H1 (cell line): ENCODE data around the gene GINS2. TPM values are rescaled to one million over a fixed set of nuclear protein-coding genes. Genes with fewer than 3 reads are reported as not detected.

Source experiments
- CTCF ChIA-PET: fragments of 300-600 bp; sonication (Branson Sonifier 250); formaldehyde crosslinking; loops from one replicate; lab custom pipeline; 2021; ENCODE audit not compliant: partially characterized antibody; lab: Charles Lee
- POLR2A ChIA-PET: fragments of 300-600 bp; sonication (Branson Sonifier 250); formaldehyde crosslinking; loops from one replicate; lab custom pipeline; 2021; ENCODE audit warnings: inconsistent platforms; ENCODE audit not compliant: partially characterized antibody; lab: Charles Lee
- DNase-seq, 2 experiments: peaks; one replicate each; pipeline versions ENCODE4 v3.0.0 to v3.0.0-alpha.2; 2010 to 2022; ENCODE audit warnings: low spot score in 2 of 2, low read depth in 1 of 2, mixed read lengths in 1 of 2
- FAIRE-seq: peaks from 2 replicates; lab custom pipeline; 2011; peaks lifted over from hg19 to GRCh38; lab: Jason Lieb, UNC
- H2AFZ ChIP-seq: 2 replicates; pipeline ENCODE4 v1.8.1; 2012; ENCODE audit warnings: low read length, inconsistent platforms
- H2AK5ac ChIP-seq: 2 replicates; pipeline ENCODE4 v1.6.1; 2013; ENCODE audit warnings: low read depth, low read length
- H2BK120ac ChIP-seq: replicated peaks from 2 replicates; pipeline ENCODE3; 2013; ENCODE audit warnings: low read depth, low read length, inconsistent platforms
- H2BK12ac ChIP-seq: 2 replicates; pipeline ENCODE4 v1.6.1; 2013; ENCODE audit warnings: low read depth, low read length
- H2BK15ac ChIP-seq: 2 replicates; pipeline ENCODE4 v1.6.1; 2013; ENCODE audit warnings: low read length
- H2BK20ac ChIP-seq: 2 replicates; pipeline ENCODE4 v1.6.1; 2013; ENCODE audit warnings: low read length
- H2BK5ac ChIP-seq: 2 replicates; pipeline ENCODE4 v1.6.1; 2013; ENCODE audit warnings: low read depth, low read length
- H3K14ac ChIP-seq: 2 replicates; pipeline ENCODE4 v1.6.1; 2013; ENCODE audit warnings: inconsistent platforms; ENCODE audit not compliant: insufficient read length
- H3K18ac ChIP-seq: 2 replicates; pipeline ENCODE4 v1.6.1; 2013; ENCODE audit warnings: low read length; ENCODE audit errors: extremely low read depth
- H3K23ac ChIP-seq: 2 replicates; pipeline ENCODE4 v1.6.1; 2013; ENCODE audit warnings: inconsistent platforms; ENCODE audit not compliant: insufficient read length
- H3K23me2 ChIP-seq: 2 replicates; pipeline ENCODE4 v1.6.1; 2013; ENCODE audit warnings: low read depth, low read length
- H3K27ac ChIP-seq: 2 replicates; pipeline ENCODE4 v1.6.1; 2011; ENCODE audit warnings: low read depth, low read length, inconsistent platforms
- H3K27me3 ChIP-seq, 4 experiments: replicated peaks in 1 of 4; 1 replicate in 1 of 4; 2 replicates in 3 of 4; pipeline versions ENCODE4 v1.6.1 to v1.8.1; 2011 to 2013; ENCODE audit warnings: low read length in 3 of 4, mild to moderate bottlenecking in 3 of 4, inconsistent platforms in 2 of 4, mixed read lengths in 2 of 4, moderate library complexity in 1 of 4; ENCODE audit not compliant: control insufficient read depth in 3 of 4, insufficient read depth in 3 of 4; ENCODE audit errors: extremely low read depth in 1 of 4
- H3K36me3 ChIP-seq, 4 experiments: 2 replicates each; pipeline versions ENCODE4 v1.6.1 to v1.8.1; 2011 to 2013; ENCODE audit warnings: mild to moderate bottlenecking in 4 of 4, low read length in 3 of 4, moderate library complexity in 2 of 4, control low read depth in 1 of 4, inconsistent platforms in 1 of 4; ENCODE audit not compliant: insufficient read depth in 4 of 4, control insufficient read depth in 2 of 4
- H3K4ac ChIP-seq: replicated peaks from 2 replicates; pipeline ENCODE3; 2013; ENCODE audit warnings: low read length, low read depth, mixed read lengths, inconsistent platforms; ENCODE audit not compliant: insufficient read length
- H3K4me1 ChIP-seq, 4 experiments: replicated peaks in 1 of 4; 1 replicate in 1 of 4; 2 replicates in 3 of 4; pipeline versions ENCODE4 v1.6.1 to v1.8.1; 2011 to 2013; ENCODE audit warnings: low read length in 3 of 4, inconsistent platforms in 2 of 4, mixed read lengths in 1 of 4; ENCODE audit not compliant: insufficient read depth in 4 of 4, control insufficient read depth in 3 of 4
- H3K4me2 ChIP-seq, 2 experiments: 2 replicates each; pipeline versions ENCODE4 v1.6.1 to v1.8.1; 2011 to 2013; ENCODE audit warnings: low read depth in 2 of 2, low read length in 2 of 2, control low read depth in 1 of 2, inconsistent platforms in 1 of 2, mild to moderate bottlenecking in 1 of 2; ENCODE audit not compliant: insufficient read depth in 1 of 2
- H3K4me3 ChIP-seq, 4 experiments: fragments of 200-600, 300-600 bp in 1 of 4; sonication (generic), shearing (Covaris generic), sonication (Bioruptor Twin) in 1 of 4; 2 replicates each; pipeline versions ENCODE4 v1.5.1 to v1.8.1; 2011 to 2016; ENCODE audit warnings: low read length in 4 of 4, low read depth in 3 of 4, control low read depth in 2 of 4, inconsistent platforms in 2 of 4, mild to moderate bottlenecking in 2 of 4, mixed read lengths in 1 of 4, moderate library complexity in 1 of 4; ENCODE audit not compliant: insufficient read depth in 2 of 4; ENCODE audit errors: extremely low read depth in 1 of 4
- H3K56ac ChIP-seq: replicated peaks from 2 replicates; pipeline ENCODE3; 2013; ENCODE audit warnings: low read depth, mild to moderate bottlenecking, mixed read lengths, low read length, inconsistent platforms; ENCODE audit not compliant: insufficient read length
- H3K79me1 ChIP-seq: 2 replicates; pipeline ENCODE4 v1.6.1; 2013; ENCODE audit warnings: low read depth, low read length, control low read depth
- H3K79me2 ChIP-seq, 2 experiments: 2 replicates each; pipeline versions ENCODE4 v1.6.1 to v1.8.1; 2012 to 2013; ENCODE audit warnings: low read length in 2 of 2, mild to moderate bottlenecking in 2 of 2, inconsistent platforms in 1 of 2; ENCODE audit not compliant: insufficient read depth in 2 of 2, control insufficient read depth in 1 of 2
- H3K9ac ChIP-seq, 4 experiments: replicated peaks in 1 of 4; 1 replicate in 1 of 4; 2 replicates in 3 of 4; pipeline versions ENCODE4 v1.6.1 to v1.8.1; 2011 to 2013; ENCODE audit warnings: low read depth in 3 of 4, low read length in 3 of 4, control low read depth in 2 of 4, mild to moderate bottlenecking in 2 of 4, moderate library complexity in 2 of 4, inconsistent platforms in 1 of 4; ENCODE audit errors: extremely low read depth in 1 of 4
- H3K9me3 ChIP-seq, 2 experiments: 2 replicates each; pipeline versions ENCODE4 v1.6.1 to v1.8.1; 2012 to 2013; ENCODE audit warnings: mild to moderate bottlenecking in 2 of 2, moderate library complexity in 2 of 2, control low read depth in 1 of 2, inconsistent platforms in 1 of 2, low read depth in 1 of 2, low read length in 1 of 2, mixed read lengths in 1 of 2; ENCODE audit not compliant: insufficient read depth in 2 of 2
- H4K20me1 ChIP-seq, 2 experiments: replicated peaks in 1 of 2; 2 replicates each; pipeline versions ENCODE3 to v1.8.1; 2011 to 2013; ENCODE audit warnings: inconsistent platforms in 2 of 2, low read length in 2 of 2, mild to moderate bottlenecking in 1 of 2; ENCODE audit not compliant: insufficient read depth in 2 of 2, control insufficient read depth in 1 of 2
- H4K5ac ChIP-seq: 2 replicates; pipeline ENCODE4 v1.6.1; 2013; ENCODE audit warnings: low read length, low read depth, mixed read lengths, inconsistent platforms; ENCODE audit not compliant: insufficient read length
- H4K8ac ChIP-seq: 2 replicates; pipeline ENCODE4 v1.8.0; 2013; ENCODE audit warnings: mild to moderate bottlenecking, moderate library complexity, low read length, inconsistent platforms; ENCODE audit not compliant: insufficient read depth; ENCODE audit errors: extremely low read depth
- H4K91ac ChIP-seq: replicated peaks from 2 replicates; pipeline ENCODE3; 2013; ENCODE audit warnings: low read length, mixed read lengths, inconsistent platforms; ENCODE audit not compliant: insufficient read length
- BCL11A ChIP-seq, 2 experiments: IDR thresholded peaks; one replicate each; pipeline ENCODE4 v1.6.1; 2011; ENCODE audit warnings: low read depth in 2 of 2, low read length in 2 of 2, mild to moderate bottlenecking in 2 of 2
- EGR1 ChIP-seq: IDR thresholded peaks from 2 replicates; pipeline ENCODE4 v1.6.1; 2011; ENCODE audit warnings: low read depth, low read length, borderline replicate concordance
- EP300 ChIP-seq, 2 experiments: IDR thresholded peaks; 1 replicate in 1 of 2; 2 replicates in 1 of 2; pipeline ENCODE4 v1.6.1; 2011 to 2012; ENCODE audit warnings: low read depth in 2 of 2, low read length in 2 of 2, mild to moderate bottlenecking in 2 of 2, borderline replicate concordance in 1 of 2, inconsistent platforms in 1 of 2, moderate library complexity in 1 of 2
- SP1 ChIP-seq: IDR thresholded peaks from 2 replicates; pipeline ENCODE4 v1.6.1; 2011; ENCODE audit warnings: low read depth, low read length
- SP2 ChIP-seq: IDR thresholded peaks from 2 replicates; pipeline ENCODE4 v1.6.1; 2012; ENCODE audit warnings: mild to moderate bottlenecking, low read length, inconsistent platforms
- TAF7 ChIP-seq: optimal IDR thresholded peaks from 2 replicates; pipeline ENCODE3; 2011; ENCODE audit warnings: low read depth, mild to moderate bottlenecking, inconsistent platforms, low read length, moderate library complexity, borderline replicate concordance
- TBP ChIP-seq: IDR thresholded peaks from 2 replicates; pipeline ENCODE4 v1.6.1; 2011; ENCODE audit warnings: low read depth, low read length, improper control_type of control experiment
- TCF12 ChIP-seq: IDR thresholded peaks from 2 replicates; pipeline ENCODE4 v1.6.1; 2011; ENCODE audit warnings: low read depth, mild to moderate bottlenecking, low read length
- TEAD4 ChIP-seq: IDR thresholded peaks from 2 replicates; pipeline ENCODE4 v1.6.1; 2012; ENCODE audit warnings: low read depth, low read length, inconsistent platforms, mixed read lengths
- ZNF274 ChIP-seq: IDR thresholded peaks from 2 replicates; pipeline ENCODE4 v1.7.0; 2012; ENCODE audit warnings: low read length, borderline replicate concordance; ENCODE audit errors: extremely low read depth
- WGBS, 2 experiments: shearing (Covaris generic) in 1 of 2; methylation state at CpG; one replicate each; pipeline versions ENCODE4 v1.1.6 to v1.1.7; 2013 to 2015; ENCODE audit warnings: low lambda C conversion rate in 2 of 2, mixed read lengths in 2 of 2, inconsistent platforms in 1 of 2, low coverage in 1 of 2, missing lambda C conversion rate in 1 of 2; ENCODE audit not compliant: insufficient replicate concordance in 2 of 2, insufficient coverage in 1 of 2, insufficient read length in 1 of 2; ENCODE audit errors: extremely low coverage in 1 of 2, missing lambda C conversion rate in 1 of 2; 5-methylcytosine and 5-hydroxymethylcytosine counted together
- polyA plus RNA-seq, 7 experiments: library from polyadenylated mRNA; depleted of rRNA in 3 of 7; stranded (reverse) in 5 of 7; unstranded in 2 of 7; fragments of >200 nt in 5 of 7; fragments of 200-250 nt in 2 of 7; gene quantifications; 1 replicate in 5 of 7; 2 replicates in 1 of 7; 4 replicates in 1 of 7; pipeline versions ENCODE4 v1.2.1 to v1.2.3, GENCODE V29; 2011 to 2013; ENCODE audit warnings: missing spikeins in 2 of 7, mixed read lengths in 2 of 7
- total RNA-seq: library from RNA; stranded (reverse); fragmentation: NEBNext Ultra II Directional; extraction: Animal tissue kit (Norgen Biotek cat#: 25700); gene quantifications from 2 replicates; pipeline ENCODE4 v1.2.1, GENCODE V29; 2021
- TF ChIP-seq, protein P1 (sequence below): IDR thresholded peaks from 2 replicates; pipeline ENCODE4 v1.6.1; 2012; ENCODE audit warnings: low read length, inconsistent platforms
- TF ChIP-seq, protein P2 (sequence below): IDR thresholded peaks from 2 replicates; pipeline ENCODE4 v1.6.1; 2011; ENCODE audit warnings: low read depth, mild to moderate bottlenecking, low read length; ENCODE audit not compliant: insufficient read depth

The GINS2 gene
- total and polyA plus RNA-seq, 2 of the 8 experiments (the other 6 are each of a cell fraction or from before 2014, with no cell fraction given): 29.4 to 59.1 TPM

DNA sequence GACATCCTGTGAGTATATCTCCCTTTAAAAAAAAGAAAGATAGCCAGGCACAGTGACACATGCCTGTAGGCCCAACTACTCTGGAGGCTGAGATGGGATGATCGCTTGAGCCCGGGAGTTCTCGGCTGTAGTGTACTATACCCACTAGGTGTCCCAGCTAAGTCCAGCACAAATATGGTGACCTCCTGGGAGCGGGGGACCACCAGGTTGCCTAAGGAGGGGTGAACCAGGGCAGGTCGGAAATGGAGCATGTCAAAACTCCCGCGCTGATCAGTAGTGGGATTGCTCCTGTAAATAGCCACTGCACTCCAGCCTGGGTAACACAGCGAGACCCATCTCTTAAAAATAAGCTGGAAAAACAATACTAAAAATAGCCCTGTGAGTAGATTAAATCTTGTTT is 29.4 kb downstream of the GINS2 start:
- Histone ChIP-seq H3K79me1 (peaks cover 2% of the 10 kb centered on the region; the same call in 1 of the 2 replicates), H3K36me3 (peaks cover 33 to 81% (median 64%) of the 10 kb centered on the region in 4 experiments), H2BK20ac (no peak overlapping the region), H4K5ac (no peak overlapping the region), H2BK120ac (no peak overlapping the region), H3K4me2 (no peak overlapping the region), H4K91ac (no peak overlapping the region), H3K18ac (no peak overlapping the region), H2AK5ac (no peak overlapping the region), H3K4me3 (no peak overlapping the region), H3K23ac (no peak overlapping the region), H2BK12ac (no peak overlapping the region), H2BK5ac (no peak overlapping the region), H3K4ac (no peak overlapping the region), H3K27me3 (no peaks in the 10 kb centered on the region), H3K4me1 (no peaks in the 10 kb centered on the region; a peak in 1 of 7 replicates), H3K9me3 (no peaks in the 10 kb centered on the region), H3K56ac (no peak overlapping the region), H4K8ac (no peak overlapping the region), H3K9ac (no peak overlapping the region), H4K20me1 (peaks cover 18 to 34% of the 10 kb centered on the region in 2 experiments), H2BK15ac (no peak overlapping the region), H3K14ac (no peak overlapping the region), H2AFZ (no peak overlapping the region), H3K23me2 (no peaks in the 10 kb centered on the region), H3K79me2 (no peaks in the 10 kb centered on the region), H3K27ac (no peak overlapping the region)
- FAIRE-seq (no peak), DNase-seq (no peak)
- POLR2A ChIA-PET: interaction anchor here (1.1 kb wide), 1 partner anchor 9 kb away, joined by 4 read pairs; no protein-coding TSS in a partner anchor
- 99% methylated on average over 8 of the region's 8 CpGs; no CpG with 5 or more reads in 1 of the 2 experiments for WGBS, 2 experiments
- CTCF ChIA-PET: interaction anchor here (0.7 to 16.9 kb wide), 33 partner anchors 9 to 385 kb away, joined by 3 to 248 read pairs (median 4); no protein-coding TSS in a partner anchor
- TF ChIP-seq, protein P1, sequence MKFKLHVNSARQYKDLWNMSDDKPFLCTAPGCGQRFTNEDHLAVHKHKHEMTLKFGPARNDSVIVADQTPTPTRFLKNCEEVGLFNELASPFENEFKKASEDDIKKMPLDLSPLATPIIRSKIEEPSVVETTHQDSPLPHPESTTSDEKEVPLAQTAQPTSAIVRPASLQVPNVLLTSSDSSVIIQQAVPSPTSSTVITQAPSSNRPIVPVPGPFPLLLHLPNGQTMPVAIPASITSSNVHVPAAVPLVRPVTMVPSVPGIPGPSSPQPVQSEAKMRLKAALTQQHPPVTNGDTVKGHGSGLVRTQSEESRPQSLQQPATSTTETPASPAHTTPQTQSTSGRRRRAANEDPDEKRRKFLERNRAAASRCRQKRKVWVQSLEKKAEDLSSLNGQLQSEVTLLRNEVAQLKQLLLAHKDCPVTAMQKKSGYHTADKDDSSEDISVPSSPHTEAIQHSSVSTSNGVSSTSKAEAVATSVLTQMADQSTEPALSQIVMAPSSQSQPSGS: no peak
- TF ChIP-seq EGR1 (no peak), SP1 (no peak), BCL11A (IDR thresholded peaks at IDR 0.05; ENCODE audit: low read depth in 2 of 2, low read length in 2 of 2) (no peak), TBP (no peak), TCF12 (no peak), EP300 (IDR thresholded peaks at IDR 0.05; ENCODE audit: borderline replicate concordance in 1 of 2, low read depth in 2 of 2, low read length in 2 of 2) (no peak), TAF7 (no peak), SP2 (no peak), ZNF274 (no peak), TEAD4 (no peak)
- TF ChIP-seq, protein P2, sequence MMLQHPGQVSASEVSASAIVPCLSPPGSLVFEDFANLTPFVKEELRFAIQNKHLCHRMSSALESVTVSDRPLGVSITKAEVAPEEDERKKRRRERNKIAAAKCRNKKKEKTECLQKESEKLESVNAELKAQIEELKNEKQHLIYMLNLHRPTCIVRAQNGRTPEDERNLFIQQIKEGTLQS: no peak
